ENCODE results near the gene SKOR1. TPM values are rescaled to one million over a fixed set of nuclear protein-coding genes. Genes with fewer than 3 reads are reported as not detected.

The SKOR1 gene
- polyA plus RNA-seq, 1 experiment: 0.02 TPM

- no peak for TF ChIP-seq CTCF (IDR thresholded peaks at IDR 0.05; ENCODE audit: low read depth, low read length)
These were observed 27.1 kb downstream of the SKOR1 start for GRCh38 chr15:67852418-67852817.

GRCh38 chr15:67853454-67853853 lies 28.1 kb downstream of the SKOR1 start:
- H3K27me3 ChIP-seq (ENCODE audit: control insufficient read depth, insufficient read depth, low read length): peaks cover 11% of the 10 kb centered on the region
- POLR2A ChIA-PET: no interaction called here
- CTCF ChIA-PET: interaction anchor here (0.7 to 1.8 kb wide), 2 partner anchors 10 to 814 kb away, joined by 3 to 11 read pairs; no protein-coding TSS in a partner anchor
- DNase-seq (ENCODE audit: low read depth, low spot score): no peak
- H3K4me3 ChIP-seq (ENCODE audit: low read depth, low read length): no peak overlapping the region
- TF ChIP-seq CTCF (IDR thresholded peaks at IDR 0.05; ENCODE audit: low read depth, low read length): no peak
- no peak overlapping the region for H3K27ac ChIP-seq (ENCODE audit: low read depth, low read length)
- H3K9me3 ChIP-seq (ENCODE audit: control insufficient read depth, insufficient read depth, low read length): no peaks in the 10 kb centered on the region

More at GRCh38 chr15:67852418-67852817, 27.1 kb downstream of the SKOR1 start:
- H3K27me3 ChIP-seq (ENCODE audit: control insufficient read depth, insufficient read depth, low read length): peaks cover 13% of the 10 kb centered on the region
- no peak overlapping the region for H3K27ac ChIP-seq (ENCODE audit: low read depth, low read length)
- ChIA-PET POLR2A (no interaction called here), CTCF (interaction anchor here (0.7 kb wide), 3 partner anchors 210 to 711 kb away, joined by 3 to 4 read pairs (median 3); no protein-coding TSS in a partner anchor)
- no peaks in the 10 kb centered on the region for H3K9me3 ChIP-seq (ENCODE audit: control insufficient read depth, insufficient read depth, low read length)
- H3K4me3 ChIP-seq (ENCODE audit: low read depth, low read length): no peak overlapping the region
- DNase-seq (ENCODE audit: low read depth, low spot score): no peak

GRCh38 chr15:67854358-67854757 lies 29.0 kb downstream of the SKOR1 start:
- POLR2A ChIA-PET: no interaction called here
- Histone ChIP-seq H3K27ac (ENCODE audit: low read depth, low read length) (no peak overlapping the region), H3K27me3 (ENCODE audit: control insufficient read depth, insufficient read depth, low read length) (peaks cover 11% of the 10 kb centered on the region), H3K9me3 (ENCODE audit: control insufficient read depth, insufficient read depth, low read length) (no peaks in the 10 kb centered on the region), H3K4me3 (ENCODE audit: low read depth, low read length) (no peak overlapping the region)
- TF ChIP-seq CTCF (IDR thresholded peaks at IDR 0.05; ENCODE audit: low read depth, low read length): no peak
- no peak for DNase-seq (ENCODE audit: low read depth, low spot score)
- CTCF ChIA-PET: interaction anchor here (1.8 kb wide), 1 partner anchor 9 kb away, joined by 11 read pairs; no protein-coding TSS in a partner anchor

GRCh38 chr15:67855842-67856241 lies 30.5 kb downstream of the SKOR1 start:
- DNase-seq (ENCODE audit: low read depth, low spot score): no peak
- Histone ChIP-seq H3K27ac (ENCODE audit: low read depth, low read length) (no peak overlapping the region), H3K9me3 (ENCODE audit: control insufficient read depth, insufficient read depth, low read length) (no peaks in the 10 kb centered on the region), H3K27me3 (ENCODE audit: control insufficient read depth, insufficient read depth, low read length) (peaks cover 7% of the 10 kb centered on the region), H3K4me3 (ENCODE audit: low read depth, low read length) (no peak overlapping the region)
- no peak for TF ChIP-seq CTCF (IDR thresholded peaks at IDR 0.05; ENCODE audit: low read depth, low read length)
- ChIA-PET POLR2A (no interaction called here), CTCF (no interaction called here)

- Histone ChIP-seq H3K27me3 (ENCODE audit: control insufficient read depth, insufficient read depth, low read length) (peaks cover 5% of the 10 kb centered on the region), H3K4me3 (ENCODE audit: low read depth, low read length) (no peak overlapping the region), H3K27ac (ENCODE audit: low read depth, low read length) (no peak overlapping the region), H3K9me3 (ENCODE audit: control insufficient read depth, insufficient read depth, low read length) (no peaks in the 10 kb centered on the region)
- no peak for TF ChIP-seq CTCF (IDR thresholded peaks at IDR 0.05; ENCODE audit: low read depth, low read length)
- ChIA-PET POLR2A (no interaction called here), CTCF (no interaction called here)
- DNase-seq (ENCODE audit: low read depth, low spot score): no peak
These were observed 31.9 kb downstream of the SKOR1 start for GRCh38 chr15:67857220-67857619.

All from AG04450 (cell line).